GM21381 (cell line): ENCODE data around the gene NEK3.
"Not testable (repeated sequence)": the region's sequence is repeated elsewhere in the genome, so short reads cannot be mapped to it uniquely, and the experiment has no call there.

Experiments
- ATAC-seq: cut with Tn5 transposase; IDR thresholded peaks from one replicate; pipeline ENCODE4 v1.9.1; 2021; ENCODE audit warnings: mild to moderate bottlenecking, moderate library complexity; ENCODE audit not compliant: unreplicated experiment

NEK3 gene, protein sequence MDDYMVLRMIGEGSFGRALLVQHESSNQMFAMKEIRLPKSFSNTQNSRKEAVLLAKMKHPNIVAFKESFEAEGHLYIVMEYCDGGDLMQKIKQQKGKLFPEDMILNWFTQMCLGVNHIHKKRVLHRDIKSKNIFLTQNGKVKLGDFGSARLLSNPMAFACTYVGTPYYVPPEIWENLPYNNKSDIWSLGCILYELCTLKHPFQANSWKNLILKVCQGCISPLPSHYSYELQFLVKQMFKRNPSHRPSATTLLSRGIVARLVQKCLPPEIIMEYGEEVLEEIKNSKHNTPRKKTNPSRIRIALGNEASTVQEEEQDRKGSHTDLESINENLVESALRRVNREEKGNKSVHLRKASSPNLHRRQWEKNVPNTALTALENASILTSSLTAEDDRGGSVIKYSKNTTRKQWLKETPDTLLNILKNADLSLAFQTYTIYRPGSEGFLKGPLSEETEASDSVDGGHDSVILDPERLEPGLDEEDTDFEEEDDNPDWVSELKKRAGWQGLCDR

DNA sequence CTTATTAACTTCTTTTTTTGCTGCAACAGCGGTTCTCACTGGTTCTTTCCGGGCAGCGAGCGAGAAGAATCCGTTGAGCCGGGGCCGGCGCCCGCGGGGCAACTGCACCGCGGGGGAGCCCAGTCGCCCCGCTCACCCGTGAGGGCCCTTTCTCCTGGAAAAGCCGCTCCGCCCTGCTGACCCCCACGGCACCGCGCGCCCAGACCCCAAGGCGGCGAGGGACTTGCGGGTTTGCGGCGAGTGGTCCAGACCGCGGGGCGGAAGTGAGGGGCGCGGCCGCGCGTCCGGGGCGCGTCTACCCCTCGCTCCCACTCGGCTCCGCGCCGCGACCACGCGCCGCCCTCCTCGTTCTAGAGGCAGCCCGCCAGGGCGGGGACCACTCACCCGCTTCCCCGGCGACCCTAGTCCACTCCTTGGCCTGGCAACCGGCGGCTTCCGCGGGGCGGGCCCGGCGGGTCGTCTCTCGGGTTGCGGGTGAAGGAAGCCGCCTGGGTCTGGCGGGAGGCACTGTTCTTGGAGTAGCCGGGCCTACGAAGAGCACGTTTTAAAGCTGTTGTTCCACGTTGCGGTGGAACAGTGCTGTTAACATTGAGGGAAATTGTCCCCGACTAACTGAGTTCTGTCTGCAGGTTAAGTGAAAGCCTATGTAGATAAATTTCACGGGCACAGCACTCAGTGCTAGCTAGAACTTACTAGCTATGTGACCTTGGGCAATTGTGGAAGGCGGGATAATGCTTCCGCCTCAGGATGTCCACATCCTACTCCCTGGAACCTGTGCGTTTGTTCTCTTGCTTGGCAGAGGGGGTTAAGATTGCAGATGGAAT lies at the start of gene NEK3:
TSS of gene NEK3 (minus strand) at position 439 of the 824 bp plus-strand sequence. CDS start 3,406 bp downstream, outside the sequence.
- peak; percentile 72 for ATAC-seq

DNA sequence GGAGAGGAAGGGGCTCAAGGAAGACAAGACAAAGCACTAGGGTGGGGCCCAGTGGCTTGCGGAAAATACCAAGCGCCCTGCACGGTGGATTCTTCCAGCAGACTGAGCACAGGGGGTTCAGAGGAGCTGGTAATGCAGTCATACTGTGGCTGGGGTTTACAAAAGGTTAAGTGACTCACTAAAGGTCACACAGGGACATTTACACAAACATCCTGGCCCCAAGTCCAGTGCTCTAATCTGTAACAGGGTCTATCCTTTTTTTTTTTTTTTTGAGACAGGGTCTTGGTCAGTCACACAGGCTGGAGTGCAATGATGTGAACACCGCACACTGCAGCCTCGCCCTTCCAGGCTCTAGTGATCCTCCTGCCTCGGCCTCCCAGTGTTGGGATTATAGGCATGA lies 49.0 kb upstream of the NEK3 start:
- ATAC-seq, result not testable (repeated sequence)

DNA sequence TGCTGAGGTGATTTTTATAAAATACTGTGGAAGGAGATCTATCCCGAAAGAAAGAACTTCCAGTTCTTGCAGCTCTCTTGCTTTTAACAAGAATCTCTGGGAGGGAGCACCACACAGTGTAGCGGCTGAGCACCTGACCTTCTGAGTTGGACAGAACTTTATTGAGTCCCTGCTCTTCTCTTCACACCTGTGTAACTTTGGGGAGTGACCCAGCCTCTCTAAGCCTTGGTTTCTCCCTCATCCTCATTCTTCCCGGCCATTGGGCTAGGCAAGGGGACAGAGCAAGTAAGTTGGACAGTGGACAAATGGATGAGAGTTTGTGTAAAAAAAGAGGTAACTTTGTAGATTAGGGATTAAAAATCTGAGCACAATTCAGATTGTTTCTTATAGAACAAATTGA lies 48.5 kb upstream of the NEK3 start:
- not testable (repeated sequence) for ATAC-seq

DNA sequence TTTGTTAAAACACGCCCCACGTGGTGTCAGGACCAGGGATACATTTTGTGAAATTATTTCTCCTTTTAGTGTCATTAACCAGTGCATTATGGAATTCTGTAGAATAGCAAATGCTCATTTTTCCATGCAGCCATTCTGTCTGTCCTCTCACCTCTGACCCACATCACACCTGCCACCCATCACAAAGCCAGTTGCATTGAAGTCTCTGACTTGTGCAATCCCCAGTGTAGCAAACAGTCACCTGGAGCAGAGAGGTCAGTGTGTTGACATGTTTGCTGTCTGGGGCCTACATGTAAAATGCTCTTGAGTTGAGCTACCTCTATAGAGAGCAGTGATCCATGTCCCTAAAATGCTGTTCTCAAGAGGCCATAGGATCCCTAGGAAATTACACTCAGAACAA lies 47.9 kb upstream of the NEK3 start:
- not testable (repeated sequence) for ATAC-seq

DNA sequence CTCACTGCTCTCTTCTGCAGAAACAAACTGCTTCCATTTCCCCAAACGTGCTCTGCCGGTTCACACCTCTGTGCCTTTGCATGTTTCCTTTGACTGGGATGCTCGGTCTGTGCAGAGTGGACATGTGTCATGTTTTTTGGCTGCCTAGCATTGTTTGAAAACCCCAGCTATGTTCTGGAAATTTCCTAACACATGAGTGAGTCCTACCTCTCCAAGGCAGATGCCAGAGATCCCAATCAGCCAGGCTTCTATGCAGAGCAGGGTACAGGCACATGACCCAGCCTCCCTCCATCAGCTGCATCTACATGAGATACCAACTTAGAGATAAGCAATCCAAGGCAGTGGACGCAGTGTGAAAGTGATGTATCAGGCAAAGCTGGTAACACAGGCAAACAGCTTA lies 45.1 kb upstream of the NEK3 start:
- not testable (repeated sequence) for ATAC-seq

- ATAC-seq, result not testable (repeated sequence)
Measured at GRCh38 chr13:52203864-52204263, 44.5 kb upstream of the NEK3 start.

DNA sequence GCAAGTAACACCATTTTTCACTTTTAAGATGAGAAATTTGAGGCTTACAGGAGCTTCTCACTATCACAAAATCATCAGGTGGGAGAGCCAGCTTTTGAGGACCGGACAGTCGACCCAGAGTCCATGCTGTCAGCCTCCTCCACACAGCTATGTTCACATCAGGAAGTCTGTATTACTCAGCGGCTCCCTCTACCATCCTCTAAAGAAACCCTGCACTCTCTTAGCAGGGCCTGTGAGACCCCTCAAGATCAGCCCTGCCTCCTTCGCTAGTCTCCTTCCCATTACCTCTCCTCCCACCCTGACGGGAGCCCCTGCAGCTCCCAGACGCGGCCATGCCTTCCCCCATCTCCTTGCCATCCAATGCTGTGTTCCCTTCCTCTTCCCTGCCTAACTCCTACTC lies 43.1 kb upstream of the NEK3 start:
- ATAC-seq, result not testable (repeated sequence)

GRCh38 chr13:52201439-52202193 lies 42.2 kb upstream of the NEK3 start:
- not testable (repeated sequence) for ATAC-seq

DNA sequence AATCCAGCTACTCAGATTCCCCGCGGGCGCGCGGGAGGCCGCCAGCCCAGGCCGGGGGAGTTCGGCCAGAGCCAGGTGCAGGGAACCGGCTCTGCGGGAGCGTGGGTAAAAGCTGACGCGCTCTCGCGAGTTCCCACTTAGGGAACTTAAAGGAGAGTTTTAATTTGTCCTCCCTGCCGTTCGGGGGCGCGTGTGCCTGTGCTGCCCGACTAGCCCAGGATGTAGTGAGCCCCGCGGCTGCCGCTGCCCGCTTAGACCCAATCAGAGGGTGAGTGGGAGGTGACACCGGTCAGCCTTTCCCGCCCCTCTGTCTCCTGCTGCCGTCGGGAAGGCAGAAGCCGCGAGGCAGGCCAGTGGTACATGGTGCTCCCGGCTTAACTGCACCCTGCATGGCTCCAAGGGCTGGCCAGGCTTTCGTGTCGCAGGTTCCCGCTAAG lies 36.0 kb upstream of the NEK3 start:
- ATAC-seq, result peak; percentile 72

DNA sequence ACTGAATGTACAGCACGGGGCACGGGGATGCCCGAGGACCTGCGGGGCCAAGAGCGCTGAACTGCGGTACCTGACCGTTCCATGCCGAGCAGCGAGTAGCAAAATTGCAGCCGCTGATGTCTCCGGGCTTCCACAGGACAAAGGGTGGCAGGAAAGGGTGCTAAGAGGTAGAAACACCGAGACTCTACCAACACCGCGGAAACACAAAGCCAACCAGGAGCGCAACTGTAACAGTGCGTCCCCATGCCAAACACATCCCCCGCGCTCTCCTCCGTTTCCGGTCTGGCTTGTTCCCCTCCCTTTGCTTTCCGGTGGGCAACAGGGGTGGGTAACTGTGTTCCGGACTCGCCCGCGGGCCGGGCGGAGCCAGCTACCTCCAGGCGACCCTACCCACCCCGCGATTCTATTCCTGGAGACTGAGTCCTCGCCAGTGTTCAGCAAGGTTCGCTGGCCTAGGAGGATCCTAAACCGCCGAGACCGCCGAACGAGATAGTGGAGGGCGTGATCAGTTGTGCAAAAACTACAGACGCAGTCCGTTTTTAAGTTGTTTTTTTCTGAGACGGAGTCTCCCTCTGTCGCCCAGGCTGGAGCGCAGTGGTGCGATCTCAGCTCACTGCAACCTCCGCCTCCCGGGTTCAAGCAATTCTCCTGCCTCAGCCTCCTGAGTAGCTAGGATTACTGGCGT lies 34.9 kb upstream of the NEK3 start:
- peak; percentile 74 for ATAC-seq

DNA sequence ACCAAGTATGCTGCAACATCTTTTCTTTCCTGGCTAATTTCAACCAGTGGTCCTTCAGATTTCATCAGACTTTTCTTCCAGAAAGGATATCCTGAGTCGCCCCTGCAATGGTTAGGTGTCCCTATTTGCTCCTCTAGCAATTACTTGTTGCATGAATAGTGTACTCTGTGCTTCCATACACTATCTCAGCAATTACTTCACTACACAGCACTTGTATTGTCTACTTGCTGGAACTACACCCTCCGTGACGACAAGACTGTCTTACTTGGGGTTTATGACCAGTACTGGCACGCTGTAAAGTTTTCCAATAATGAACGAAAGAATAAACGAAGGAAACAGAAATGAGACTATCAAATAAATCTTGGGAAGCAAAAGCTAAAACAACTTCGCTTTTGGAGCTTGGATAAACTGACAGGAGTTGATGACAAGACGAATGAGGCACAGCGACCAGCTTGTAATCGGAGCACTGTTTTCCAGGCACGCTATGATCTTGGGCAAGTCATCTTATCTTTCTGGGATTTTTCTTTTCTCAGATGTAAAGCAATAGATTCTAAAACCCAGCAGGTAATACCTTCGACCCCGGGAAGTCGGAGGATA lies 34.3 kb upstream of the NEK3 start:
- ATAC-seq, result not testable (repeated sequence)

DNA sequence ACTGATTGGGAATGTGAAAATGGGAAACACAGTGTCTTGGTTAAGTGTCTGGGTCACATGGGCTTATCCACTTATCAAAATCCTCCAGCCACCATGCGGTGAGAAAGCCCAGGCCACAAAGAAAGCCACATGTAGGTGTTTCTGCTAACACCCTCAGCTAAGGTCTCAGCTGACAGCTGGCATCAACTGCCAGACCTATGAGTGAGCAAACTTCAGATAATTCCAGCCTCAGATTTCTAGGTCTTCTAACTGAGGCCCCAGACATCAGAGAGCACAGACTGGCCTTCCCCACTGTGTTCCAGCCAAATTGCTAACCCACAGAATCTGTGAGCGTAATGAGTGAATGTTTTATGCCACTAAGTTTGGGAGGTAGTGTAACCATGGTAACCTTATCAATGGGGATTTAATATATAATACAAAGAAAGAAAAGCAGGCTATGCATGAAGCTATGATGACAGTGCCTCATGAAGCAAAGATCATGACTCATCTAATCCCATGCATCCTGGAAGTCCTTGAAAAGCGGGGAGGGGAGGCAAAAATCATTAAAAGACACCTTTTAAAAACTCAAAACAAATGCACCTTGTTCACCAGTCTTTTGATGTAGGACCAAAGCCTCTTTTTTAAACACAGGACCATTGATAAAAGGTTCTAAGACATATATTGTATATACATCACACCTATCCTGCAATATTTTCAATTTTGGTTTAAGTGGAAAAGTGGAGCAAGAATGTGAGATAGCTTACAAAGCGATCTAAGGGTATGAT lies 28.2 kb upstream of the NEK3 start:
- not testable (repeated sequence) for ATAC-seq

GRCh38 chr13:52187029-52187423 lies 27.6 kb upstream of the NEK3 start:
- no peak for ATAC-seq

- peak; percentile 66 for ATAC-seq
Measured at GRCh38 chr13:52181316-52181954, 22.0 kb upstream of the NEK3 start.

GRCh38 chr13:52179925-52180324 lies 20.5 kb upstream of the NEK3 start:
- no peak for ATAC-seq

GRCh38 chr13:52177276-52177675 lies 17.9 kb upstream of the NEK3 start:
- no peak for ATAC-seq

DNA sequence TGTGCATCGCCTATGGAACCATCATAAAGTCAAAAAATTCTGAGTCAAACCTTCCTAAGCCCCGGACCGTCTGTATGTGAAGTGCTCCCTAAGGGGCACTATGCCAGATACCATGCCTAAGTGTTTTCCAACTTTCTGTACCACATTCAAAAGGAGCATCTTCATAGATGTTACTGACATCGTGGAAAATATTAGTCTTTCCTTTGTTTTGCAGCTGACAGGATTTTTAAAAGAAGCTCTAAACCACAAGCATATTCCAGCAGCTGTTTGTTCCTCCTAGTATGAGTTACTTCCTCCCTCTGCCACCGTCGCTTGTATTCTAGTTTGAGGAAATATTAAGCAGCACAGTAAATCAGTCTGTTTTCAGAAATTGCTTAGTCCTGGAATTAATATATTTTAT lies 14.6 kb upstream of the NEK3 start:
- not testable (repeated sequence) for ATAC-seq

GRCh38 chr13:52173373-52173772 lies 14.0 kb upstream of the NEK3 start:
- no peak for ATAC-seq

DNA sequence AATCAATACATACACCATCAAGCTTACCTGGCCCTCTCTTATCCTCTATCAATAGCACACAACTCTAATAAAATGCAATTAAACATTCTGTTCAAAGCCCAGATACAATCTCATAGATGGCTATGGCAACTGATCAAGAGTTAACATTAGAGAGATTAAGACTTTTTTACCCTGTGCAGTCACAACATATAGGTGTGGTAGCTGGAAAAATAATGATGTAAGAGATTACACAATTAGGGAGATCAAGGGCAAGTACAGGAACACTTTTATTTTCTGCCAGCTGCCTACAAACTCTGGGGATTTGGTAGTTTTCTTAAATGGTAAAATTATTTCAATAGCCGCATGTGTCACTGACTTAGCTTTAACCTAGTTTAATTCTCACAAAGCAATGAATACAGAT lies 12.3 kb upstream of the NEK3 start:
- not testable (repeated sequence) for ATAC-seq
